OCI-LY1 (cell line): Measurements from ENCODE around the gene GJB2.
A peak's percentile ranks its signal among the peaks of the same experiment; 100 is the strongest.

Experiments
- H2AFZ ChIP-seq: fragments of 200-600 bp; sonication (generic), shearing (Covaris generic); 2 replicates; pipeline ENCODE4 v1.6.0; 2014; ENCODE audit warnings: antibody characterized with exemption, mild to moderate bottlenecking, low read length
- H3F3A ChIP-seq: fragments of 200-600 bp; sonication (generic), shearing (Covaris generic); 2 replicates; pipeline ENCODE4 v1.6.0; 2014; ENCODE audit warnings: mild to moderate bottlenecking, antibody characterized with exemption, low read length, moderate library complexity; ENCODE audit not compliant: insufficient read depth
- H3K27ac ChIP-seq: fragments of 200-600 bp; sonication (generic); 2 replicates; pipeline ENCODE4 v1.5.1; 2014; ENCODE audit warnings: low read length, mixed run types, mild to moderate bottlenecking, low read depth; ENCODE audit not compliant: poor library complexity, severe bottlenecking
- H3K27me3 ChIP-seq: fragments of 200-600 bp; sonication (generic); 2 replicates; pipeline ENCODE4 v1.6.0; 2014; ENCODE audit warnings: antibody characterized with exemption, mild to moderate bottlenecking, low read length, moderate library complexity; ENCODE audit not compliant: insufficient read depth
- H3K36me3 ChIP-seq: fragments of 200-600 bp; sonication (generic); 2 replicates; pipeline ENCODE4 v1.6.1; 2014; ENCODE audit warnings: mild to moderate bottlenecking, antibody characterized with exemption, low read length, moderate library complexity, mixed read lengths; ENCODE audit not compliant: insufficient read depth
- H3K4me1 ChIP-seq: fragments of 200-600 bp; sonication (generic); 2 replicates; pipeline ENCODE4 v1.5.1; 2014; ENCODE audit warnings: mild to moderate bottlenecking, low read length, moderate library complexity; ENCODE audit not compliant: insufficient read depth, severe bottlenecking
- H3K4me2 ChIP-seq: fragments of 200-600 bp; sonication (generic), shearing (Covaris generic); 2 replicates; pipeline ENCODE4 v1.6.1; 2014; ENCODE audit warnings: low read length
- H3K4me3 ChIP-seq: fragments of 200-600 bp; sonication (generic); 2 replicates; pipeline ENCODE4 v1.5.1; 2014; ENCODE audit warnings: low read length, low read depth, mild to moderate bottlenecking, mixed read lengths; ENCODE audit not compliant: poor library complexity, severe bottlenecking
- H3K79me2 ChIP-seq: fragments of 200-600 bp; shearing (Covaris generic); 2 replicates; pipeline ENCODE4 v1.6.1; 2016; ENCODE audit warnings: mixed run types, low read length, mixed read lengths; ENCODE audit not compliant: insufficient read depth
- H3K9ac ChIP-seq: fragments of 200-600 bp; sonication (generic), shearing (Covaris generic); 2 replicates; pipeline ENCODE4 v1.6.1; 2014; ENCODE audit warnings: mild to moderate bottlenecking, low read length, mixed read lengths
- H3K9me2 ChIP-seq: fragments of 200-600 bp; sonication (generic), shearing (Covaris generic); 2 replicates; pipeline ENCODE4 v1.6.1; 2014; ENCODE audit warnings: low read depth, mild to moderate bottlenecking, low read length, mixed read lengths
- H3K9me3 ChIP-seq: fragments of 200-600 bp; shearing (Covaris generic); 2 replicates; pipeline ENCODE4 v1.6.1; 2014; ENCODE audit warnings: low read length, mixed read lengths
- H4K20me1 ChIP-seq: fragments of 200-600 bp; sonication (generic), shearing (Covaris generic); 2 replicates; pipeline ENCODE4 v1.6.0; 2016; ENCODE audit warnings: mild to moderate bottlenecking, low read length; ENCODE audit not compliant: insufficient read depth
- CTCF ChIP-seq: fragments of 200-600 bp; sonication (generic), shearing (Covaris generic); IDR thresholded peaks from 2 replicates; pipeline ENCODE4 v1.5.1; 2017; ENCODE audit warnings: mild to moderate bottlenecking, antibody characterized with exemption, low read length, moderate library complexity, mixed read lengths
- EZH2 ChIP-seq: fragments of 200-600 bp; sonication (generic), shearing (Covaris generic); IDR thresholded peaks from 2 replicates; pipeline ENCODE4 v1.8.0; 2017; ENCODE audit warnings: borderline replicate concordance, mixed run types, mild to moderate bottlenecking, antibody characterized with exemption, low read length, moderate library complexity, mixed read lengths

The GJB2 gene

GRCh38 chr13:20193907-20194631 lies 1.3 kb upstream of the GJB2 start:
- no peak overlapping the region; the same call in 1 of the 2 replicates for H3K4me2 ChIP-seq
- H3K9ac ChIP-seq = no peak overlapping the region
- H3K4me1 ChIP-seq = no peaks in the 10 kb centered on the region
- H3F3A ChIP-seq = no peaks in the 10 kb centered on the region
- no peaks in the 10 kb centered on the region for H3K9me3 ChIP-seq
- no peaks in the 10 kb centered on the region for H3K9me2 ChIP-seq
- TF ChIP-seq CTCF (no peak), EZH2 (no peak)
- 0 out of 2 replicates have a peak, but pooled peaks cover 6% of the 10 kb centered on the region for H3K27me3 ChIP-seq
- no peak overlapping the region for H2AFZ ChIP-seq
- H3K36me3 ChIP-seq = no peaks in the 10 kb centered on the region
- no peak overlapping the region for H3K27ac ChIP-seq
- H3K4me3 ChIP-seq = no peak overlapping the region
- no peaks in the 10 kb centered on the region for H4K20me1 ChIP-seq
- no peaks in the 10 kb centered on the region for H3K79me2 ChIP-seq

GRCh38 chr13:20193162-20193906 lies 596 bp upstream of the GJB2 start:
- Histone ChIP-seq H3K27ac (no peak overlapping the region), H3K9me3 (no peaks in the 10 kb centered on the region), H3K4me2 (no peak overlapping the region; the same call in 1 of the 2 replicates), H3K9me2 (no peaks in the 10 kb centered on the region), H3K9ac (no peak overlapping the region), H4K20me1 (no peaks in the 10 kb centered on the region), H3F3A (no peaks in the 10 kb centered on the region), H3K27me3 (0 out of 2 replicates have a peak, but pooled peaks cover 6% of the 10 kb centered on the region), H3K4me1 (no peaks in the 10 kb centered on the region), H2AFZ (no peak overlapping the region), H3K36me3 (no peaks in the 10 kb centered on the region), H3K79me2 (no peaks in the 10 kb centered on the region), H3K4me3 (no peak overlapping the region)
- no peak for TF ChIP-seq CTCF
- TF ChIP-seq EZH2 = peak; percentile 72; the same call in 1 of the 2 replicates

GRCh38 chr13:20192158-20192835 lies 441 bp downstream of the GJB2 start:
- no peak overlapping the region for H3K4me3 ChIP-seq
- no peaks in the 10 kb centered on the region for H3K36me3 ChIP-seq
- no peaks in the 10 kb centered on the region for H3K79me2 ChIP-seq
- H3F3A ChIP-seq = no peaks in the 10 kb centered on the region
- H3K9me3 ChIP-seq = no peaks in the 10 kb centered on the region
- H4K20me1 ChIP-seq = no peaks in the 10 kb centered on the region
- no peak overlapping the region for H3K9ac ChIP-seq
- H2AFZ ChIP-seq = no peak overlapping the region
- no peaks in the 10 kb centered on the region for H3K9me2 ChIP-seq
- H3K4me1 ChIP-seq = no peaks in the 10 kb centered on the region
- TF ChIP-seq CTCF = no peak
- TF ChIP-seq EZH2 = no peak
- peak overlapping the region; percentile 1; the same call in 1 of the 2 replicates for H3K4me2 ChIP-seq
- H3K27me3 ChIP-seq = 0 out of 2 replicates have a peak, but pooled peaks cover 6% of the 10 kb centered on the region
- no peak overlapping the region for H3K27ac ChIP-seq
